ENCODE measurements around the gene UPF3A. TPM values are rescaled to one million over a fixed set of nuclear protein-coding genes. Genes with fewer than 3 reads are reported as not detected.

UPF3A gene
- total and polyA plus RNA-seq, 7 donors: 15.1 to 33.6 (median 20.0) TPM

DNA sequence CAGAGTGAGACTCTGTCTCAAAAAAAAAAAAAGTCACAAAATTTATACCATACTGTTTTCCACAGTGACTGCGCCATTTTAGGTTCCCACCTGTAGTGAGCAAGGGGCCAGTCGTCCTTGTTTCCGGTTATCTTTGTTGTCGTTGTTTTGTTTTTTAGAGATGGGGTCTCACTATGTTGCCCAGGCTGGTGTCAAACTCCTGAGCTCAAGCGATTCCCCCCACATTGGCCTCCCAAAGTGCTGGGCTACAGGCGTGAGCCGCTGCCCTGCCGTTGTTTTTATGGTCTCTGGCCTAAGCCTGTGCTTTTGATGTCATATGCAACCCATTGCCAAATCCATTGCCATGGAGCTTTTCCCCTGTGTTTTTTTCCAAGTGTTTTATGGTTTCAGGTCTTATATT is 3.3 kb downstream of the UPF3A start:
- 80 to 90% (median 80%) methylated on average over 8 of the region's 8 CpGs for WGBS, 3 donors
- ATAC-seq: no peak
- Histone ChIP-seq H3K4me1 (peaks cover 14% of the 10 kb centered on the region), H3K36me3 (ENCODE audit: insufficient read depth in 1 of 2, low read depth in 1 of 2) (peaks cover 4 to 56% of the 10 kb centered on the region in 2 donors), H3K4me3 (no peak overlapping the region), H3K27ac (no peak overlapping the region), H3K27me3 (ENCODE audit: insufficient read depth in 3 of 3, low read length in 2 of 3) (no peaks in the 10 kb centered on the region), H3K9me3 (no peaks in the 10 kb centered on the region)
- TF ChIP-seq, protein P1, sequence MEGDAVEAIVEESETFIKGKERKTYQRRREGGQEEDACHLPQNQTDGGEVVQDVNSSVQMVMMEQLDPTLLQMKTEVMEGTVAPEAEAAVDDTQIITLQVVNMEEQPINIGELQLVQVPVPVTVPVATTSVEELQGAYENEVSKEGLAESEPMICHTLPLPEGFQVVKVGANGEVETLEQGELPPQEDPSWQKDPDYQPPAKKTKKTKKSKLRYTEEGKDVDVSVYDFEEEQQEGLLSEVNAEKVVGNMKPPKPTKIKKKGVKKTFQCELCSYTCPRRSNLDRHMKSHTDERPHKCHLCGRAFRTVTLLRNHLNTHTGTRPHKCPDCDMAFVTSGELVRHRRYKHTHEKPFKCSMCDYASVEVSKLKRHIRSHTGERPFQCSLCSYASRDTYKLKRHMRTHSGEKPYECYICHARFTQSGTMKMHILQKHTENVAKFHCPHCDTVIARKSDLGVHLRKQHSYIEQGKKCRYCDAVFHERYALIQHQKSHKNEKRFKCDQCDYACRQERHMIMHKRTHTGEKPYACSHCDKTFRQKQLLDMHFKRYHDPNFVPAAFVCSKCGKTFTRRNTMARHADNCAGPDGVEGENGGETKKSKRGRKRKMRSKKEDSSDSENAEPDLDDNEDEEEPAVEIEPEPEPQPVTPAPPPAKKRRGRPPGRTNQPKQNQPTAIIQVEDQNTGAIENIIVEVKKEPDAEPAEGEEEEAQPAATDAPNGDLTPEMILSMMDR (IDR thresholded peaks at IDR 0.05): no peak
- intact Hi-C loops (cut with DNase I): no loop called here
- no peak for DNase-seq

DNA sequence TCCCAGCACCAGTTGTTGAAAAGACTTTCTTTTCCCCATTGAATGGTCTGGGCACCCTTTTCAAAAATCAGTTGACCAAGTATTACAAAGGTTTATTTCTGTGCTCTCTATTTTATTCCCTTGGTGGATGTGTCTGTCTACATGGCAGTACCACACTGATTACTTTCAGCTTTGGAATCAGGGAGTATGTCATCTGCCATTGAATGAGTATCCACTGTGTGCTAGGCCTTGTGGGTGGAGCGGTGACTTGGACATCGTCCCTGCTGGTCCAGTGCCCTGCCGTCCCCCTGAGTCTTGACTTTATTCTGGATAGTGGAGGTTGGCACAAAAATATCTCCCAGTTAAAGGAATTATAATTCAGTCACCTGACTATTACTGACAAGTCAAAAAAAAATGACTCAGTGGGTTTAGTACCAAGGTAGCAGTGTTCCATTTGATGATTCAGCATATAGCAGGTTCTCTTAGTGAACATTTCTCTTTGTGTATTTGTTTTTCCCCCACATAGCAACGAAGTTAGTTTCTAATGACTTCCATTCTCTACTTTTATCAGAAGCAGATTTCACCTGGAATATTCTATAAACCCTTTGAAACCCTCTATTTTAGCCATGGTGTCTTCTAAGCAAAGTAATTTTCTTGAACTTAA is 3.9 kb downstream of the UPF3A start:
- intact Hi-C loops (cut with DNase I): no loop called here
- Histone ChIP-seq H3K9me3 (no peaks in the 10 kb centered on the region), H3K27me3 (ENCODE audit: insufficient read depth in 3 of 3, low read length in 2 of 3) (no peaks in the 10 kb centered on the region), H3K27ac (no peak overlapping the region), H3K4me3 (no peak overlapping the region), H3K36me3 (ENCODE audit: insufficient read depth in 1 of 2, low read depth in 1 of 2) (peaks cover 4 to 62% of the 10 kb centered on the region in 2 donors), H3K4me1 (peaks cover 14% of the 10 kb centered on the region)
- TF ChIP-seq, protein P1 (IDR thresholded peaks at IDR 0.05): no peak
- DNase-seq (no peak), ATAC-seq (no peak)
- 53 to 74% (median 61%) methylated on average over 4 of the region's 4 CpGs for WGBS, 3 donors

DNA sequence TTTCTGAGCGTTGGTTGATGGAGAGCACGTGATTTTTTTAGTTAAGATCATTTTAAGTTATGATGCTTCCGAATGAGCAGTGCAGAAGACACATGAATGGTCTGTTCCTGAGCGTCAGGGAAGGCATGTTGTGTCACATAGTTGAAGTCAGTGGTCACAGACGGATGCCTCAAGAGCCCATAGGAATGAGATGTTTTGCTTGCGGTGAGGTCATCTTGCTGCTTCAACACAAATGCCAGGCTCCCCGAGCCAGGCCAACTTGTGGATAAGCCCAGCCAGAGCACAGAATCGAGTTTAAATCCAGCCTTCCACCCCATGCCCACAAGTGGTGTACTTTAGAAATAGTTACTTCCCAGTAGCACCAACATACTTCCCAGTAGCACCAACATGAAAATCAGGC is 5.4 kb downstream of the UPF3A start:
- H3K36me3 ChIP-seq (ENCODE audit: insufficient read depth in 1 of 2, low read depth in 1 of 2): peaks cover 4 to 76% of the 10 kb centered on the region in 2 donors

DNA sequence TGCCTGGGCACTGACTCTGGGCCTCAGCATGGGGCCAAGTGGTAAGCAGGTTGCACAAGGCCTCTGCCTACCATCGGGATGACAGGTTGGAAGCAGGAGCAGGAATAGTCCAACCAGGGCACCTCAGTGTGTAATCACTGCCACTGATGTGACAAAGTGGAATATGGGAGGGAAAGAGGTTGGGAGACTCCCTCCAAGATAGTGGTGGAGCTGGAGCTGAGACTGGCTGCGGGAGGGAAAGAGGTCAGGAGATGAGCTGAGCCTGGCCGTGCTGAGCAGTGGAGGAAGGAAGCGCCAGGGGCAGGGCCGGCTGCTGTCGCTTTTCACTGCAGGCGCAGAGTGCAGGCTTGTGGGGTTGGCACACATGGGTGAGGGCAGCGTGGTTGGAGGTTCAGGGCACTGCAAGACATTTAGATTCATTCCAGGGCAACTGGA is 6.8 kb downstream of the UPF3A start:
- Histone ChIP-seq H3K4me1 (peaks cover 6% of the 10 kb centered on the region), H3K27ac (no peak overlapping the region), H3K4me3 (no peak overlapping the region), H3K27me3 (ENCODE audit: insufficient read depth in 3 of 3, low read length in 2 of 3) (no peaks in the 10 kb centered on the region), H3K36me3 (ENCODE audit: insufficient read depth in 1 of 2, low read depth in 1 of 2) (peaks cover 4 to 89% of the 10 kb centered on the region in 2 donors), H3K9me3 (no peaks in the 10 kb centered on the region)
- no peak for DNase-seq
- TF ChIP-seq, protein P1 (IDR thresholded peaks at IDR 0.05): no peak
- intact Hi-C loops (cut with DNase I): no loop called here
- ATAC-seq: no peak
- WGBS, 3 donors: 94 to 96% (median 95%) methylated on average over 8 of the region's 8 CpGs

More for the DNA sequence above, 5.4 kb downstream of the UPF3A start:
- DNase-seq: no peak
- no peak overlapping the region for H3K4me3 ChIP-seq
- no peaks in the 10 kb centered on the region for H3K9me3 ChIP-seq
- TF ChIP-seq, protein P1 (IDR thresholded peaks at IDR 0.05): no peak
- no peak for ATAC-seq
- peaks cover 14% of the 10 kb centered on the region for H3K4me1 ChIP-seq
- intact Hi-C loops (cut with DNase I): no loop called here
- 90 to 92% (median 90%) methylated on average over 8 of the region's 8 CpGs for WGBS, 3 donors
- no peak overlapping the region for H3K27ac ChIP-seq
- H3K27me3 ChIP-seq (ENCODE audit: insufficient read depth in 3 of 3, low read length in 2 of 3): no peaks in the 10 kb centered on the region

DNA sequence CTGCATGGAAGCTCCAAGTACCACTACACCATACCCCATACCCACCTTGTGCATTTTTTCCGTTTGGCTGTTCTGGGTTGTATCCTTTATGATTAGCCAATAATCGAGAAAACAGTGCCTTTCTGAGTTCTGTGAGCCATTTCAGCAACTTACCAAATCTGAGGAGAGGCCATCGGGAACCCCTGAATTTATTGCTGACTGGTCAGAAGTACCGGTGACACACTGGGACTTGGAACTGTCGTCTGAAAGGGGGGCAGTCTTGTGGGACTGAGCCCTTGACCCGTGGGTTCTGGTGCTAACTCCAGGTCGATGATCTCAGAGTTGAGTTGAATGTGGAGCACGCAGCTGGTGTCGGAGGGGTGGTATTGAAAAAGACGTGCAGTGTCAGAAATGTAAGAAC is 15.0 kb downstream of the UPF3A start:
- Histone ChIP-seq H3K36me3 (ENCODE audit: insufficient read depth in 1 of 2, low read depth in 1 of 2) (peaks cover 3 to 82% of the 10 kb centered on the region in 2 donors), H3K4me3 (no peak overlapping the region), H3K27me3 (ENCODE audit: insufficient read depth in 3 of 3, low read length in 2 of 3) (no peaks in the 10 kb centered on the region), H3K4me1 (no peaks in the 10 kb centered on the region), H3K9me3 (no peaks in the 10 kb centered on the region), H3K27ac (no peak overlapping the region)
- intact Hi-C loops (cut with DNase I): no loop called here
- no peak for DNase-seq
- ATAC-seq: no peak
- WGBS, 3 donors: 89 to 93% (median 90%) methylated on average over 10 of the region's 10 CpGs
- TF ChIP-seq, protein P1 (IDR thresholded peaks at IDR 0.05): no peak

All from psoas muscle (tissue), 8 donors.